Measurements from ENCODE around the gene SIPA1L3. TPM values are rescaled to one million over a fixed set of nuclear protein-coding genes. Genes with fewer than 3 reads are reported as not detected.
"Not testable (repeated sequence)": the region's sequence is repeated elsewhere in the genome, so short reads cannot be mapped to it uniquely, and the experiment has no call there.

The SIPA1L3 gene
- total RNA-seq, 1 experiment from 2014 or later = 5.3 TPM

DNA sequence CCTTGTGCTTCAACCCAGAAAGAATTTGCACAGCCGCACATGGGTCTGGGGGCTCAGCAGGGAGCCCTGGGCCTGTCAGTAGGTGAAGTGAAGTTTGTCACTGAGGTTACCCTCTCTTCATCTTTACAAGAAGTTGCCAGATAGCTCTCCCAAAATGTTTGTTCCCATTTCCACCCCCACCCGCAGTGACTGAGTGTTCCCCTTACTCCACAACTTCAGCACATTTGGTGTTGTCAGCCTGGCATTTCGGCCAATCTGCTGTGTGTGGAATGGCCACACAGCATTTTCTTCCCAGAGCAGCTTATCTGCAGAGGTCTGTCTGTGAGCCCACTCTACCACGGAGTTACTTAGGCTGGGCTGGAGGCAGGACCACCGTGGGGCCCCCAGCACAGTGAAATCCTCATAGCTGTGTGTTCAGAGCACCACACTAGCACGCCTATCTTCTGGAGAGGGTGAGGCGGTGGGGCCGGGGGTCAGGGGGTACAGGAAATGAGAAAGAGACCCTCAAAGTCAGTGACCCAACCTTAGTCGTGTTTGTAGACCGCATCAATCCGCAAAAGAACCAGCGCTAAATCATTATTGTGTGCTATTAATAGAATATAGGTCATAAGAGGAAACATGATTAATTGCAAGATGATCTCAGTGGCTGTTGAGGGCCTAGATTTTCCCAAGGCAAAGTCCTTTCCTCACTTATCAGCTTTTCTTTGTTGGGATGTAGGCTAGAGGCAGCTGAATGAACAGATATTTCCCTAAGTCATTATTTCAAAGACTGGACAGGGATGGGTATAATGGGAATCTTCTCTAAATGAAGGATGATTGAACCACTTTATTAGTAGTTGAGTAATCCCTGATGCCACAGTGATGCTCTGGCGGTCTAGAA, 116.0 kb downstream of the SIPA1L3 start:
- no peak for DNase-seq (ENCODE audit: low spot score)

DNA sequence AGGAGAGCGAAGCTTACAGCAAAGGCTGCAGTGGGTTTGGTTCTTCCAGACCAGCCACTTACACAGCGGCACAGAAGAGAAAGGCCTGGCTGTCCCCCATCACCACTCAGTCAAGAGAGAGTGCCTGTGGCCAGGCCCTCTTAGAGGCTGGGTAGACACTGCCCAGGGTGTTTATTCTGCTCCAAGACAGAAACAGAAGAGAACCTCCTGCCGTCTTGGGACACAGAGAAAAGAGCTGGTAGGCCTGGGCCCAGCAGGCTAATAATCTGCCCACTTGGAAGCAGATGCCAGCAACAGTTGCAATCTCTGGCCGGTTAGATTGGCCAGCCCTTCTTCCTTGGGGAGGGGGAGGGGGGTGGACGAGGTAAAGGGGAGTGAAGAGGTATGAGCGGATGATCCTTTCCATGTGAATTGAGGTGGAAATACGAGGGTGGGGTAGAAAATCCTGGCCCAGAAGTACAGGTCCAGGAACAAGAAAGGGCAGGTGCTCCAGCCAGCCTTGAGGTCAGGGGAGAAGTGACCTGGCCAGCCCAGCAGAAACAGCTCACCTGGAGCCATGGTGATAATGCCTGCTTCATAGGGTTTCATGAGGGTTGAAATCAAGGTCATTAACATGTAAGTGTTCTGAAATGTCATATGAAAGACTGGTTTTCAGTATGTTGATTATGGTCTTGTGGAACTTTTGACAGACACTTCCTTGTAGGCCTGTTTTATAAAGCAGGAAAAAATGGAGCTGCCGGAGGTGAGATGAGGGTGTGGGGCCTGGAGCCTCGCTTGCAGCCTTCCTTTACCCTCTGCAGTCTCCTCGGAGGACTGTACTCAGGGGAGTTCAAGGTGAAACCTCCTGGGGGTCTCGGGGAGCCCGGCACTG, 116.9 kb downstream of the SIPA1L3 start:
- DNase-seq (ENCODE audit: low spot score) = no peak

- no peak for DNase-seq (ENCODE audit: low spot score)
These were observed 118.2 kb downstream of the SIPA1L3 start for GRCh38 chr19:38024992-38025908.

DNA sequence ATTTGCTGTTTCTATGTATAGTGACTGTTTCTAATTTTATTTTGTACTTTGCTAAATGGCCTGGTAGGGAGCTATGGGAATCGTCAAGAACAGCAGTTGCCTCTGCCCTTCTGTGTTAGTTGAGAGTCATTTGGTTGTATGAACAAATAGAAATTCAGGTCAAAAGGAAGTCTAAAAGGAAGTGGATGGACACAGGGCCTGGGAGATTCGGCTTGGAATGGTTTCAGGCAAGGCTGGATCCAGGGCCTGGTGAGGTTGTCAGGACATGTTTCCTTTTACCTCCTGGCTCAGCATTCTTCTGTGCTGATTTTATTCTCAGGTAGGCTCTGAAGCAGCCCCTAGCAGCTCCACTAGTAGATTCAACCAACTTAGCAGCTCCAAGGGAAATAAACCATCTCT, 118.9 kb downstream of the SIPA1L3 start:
- no peak for DNase-seq (ENCODE audit: low spot score)

- no peak for DNase-seq (ENCODE audit: low spot score)
These were observed 122.0 kb downstream of the SIPA1L3 start for GRCh38 chr19:38028913-38029510.

DNA sequence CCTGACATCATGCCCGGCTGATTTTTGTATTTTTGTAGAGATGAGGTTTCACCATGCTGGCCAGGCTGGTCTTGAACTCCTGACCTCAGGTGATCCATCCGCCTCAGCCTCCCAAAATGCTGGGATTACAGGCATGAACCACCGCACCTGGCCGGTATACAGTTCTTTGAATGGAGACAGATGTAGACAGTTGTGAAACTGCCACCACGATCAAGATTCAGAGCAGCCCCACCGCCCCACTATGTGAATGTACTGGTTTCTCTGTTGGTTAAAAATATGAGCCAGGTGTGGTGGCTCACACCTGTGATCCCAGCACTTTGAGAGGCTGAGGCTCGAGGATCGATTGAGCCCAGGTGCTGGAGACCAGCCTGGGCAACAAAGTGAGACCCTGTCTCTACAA, 123.0 kb downstream of the SIPA1L3 start:
- not testable (repeated sequence) for DNase-seq (ENCODE audit: low spot score)

DNA sequence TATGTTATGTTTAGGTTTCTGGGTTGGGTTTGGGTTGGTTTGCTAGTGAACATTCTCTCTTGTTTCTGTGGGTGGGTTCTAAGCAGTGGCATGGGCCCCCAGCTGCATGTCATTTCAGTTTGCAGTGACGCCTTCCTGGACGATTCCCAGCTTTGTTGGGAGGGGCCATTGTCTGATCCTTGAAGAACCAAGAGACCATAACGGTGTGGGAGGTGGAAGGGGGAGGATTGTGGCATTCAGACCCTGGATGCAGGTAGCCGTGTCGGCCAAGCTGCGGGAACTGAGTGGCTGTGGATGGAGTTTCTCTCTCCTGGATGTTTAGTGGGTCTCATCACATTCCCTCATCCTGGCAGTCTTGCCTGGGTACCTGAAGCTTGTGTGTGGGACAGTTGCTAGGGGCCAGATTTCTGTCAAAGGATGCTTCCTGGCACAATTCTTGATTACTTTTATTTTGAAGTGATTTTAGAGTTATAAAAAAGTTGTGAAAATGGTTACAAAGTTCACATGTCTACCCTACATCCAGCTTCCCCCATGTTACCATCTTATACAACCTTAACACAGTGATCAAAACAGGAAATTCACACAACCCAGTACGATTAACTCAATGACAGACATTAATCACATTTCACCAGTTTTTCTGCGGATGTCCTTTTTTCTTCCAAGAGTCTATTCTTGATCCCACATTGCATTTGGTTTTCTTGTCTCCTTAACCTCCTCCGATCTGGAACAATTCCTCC, 123.8 kb downstream of the SIPA1L3 start:
- DNase-seq (ENCODE audit: low spot score) = no peak

DNA sequence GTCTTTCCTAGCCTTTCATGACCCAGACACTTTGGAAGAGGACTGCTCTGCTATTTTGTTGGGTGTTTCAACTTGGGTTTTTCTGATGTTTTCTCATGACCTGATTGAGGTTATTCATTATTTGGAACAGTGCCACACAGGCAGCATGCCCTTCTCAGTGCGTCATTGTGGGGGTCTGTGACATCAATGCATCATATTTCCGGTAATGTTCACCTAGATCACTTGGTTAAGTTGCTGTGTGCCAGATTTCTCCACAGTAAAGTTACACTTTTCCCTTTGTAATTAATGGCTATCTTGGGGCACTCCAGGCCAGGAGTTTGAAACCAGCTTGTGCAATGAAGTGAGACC, 124.4 kb downstream of the SIPA1L3 start:
- DNase-seq (ENCODE audit: low spot score) = no peak

DNA sequence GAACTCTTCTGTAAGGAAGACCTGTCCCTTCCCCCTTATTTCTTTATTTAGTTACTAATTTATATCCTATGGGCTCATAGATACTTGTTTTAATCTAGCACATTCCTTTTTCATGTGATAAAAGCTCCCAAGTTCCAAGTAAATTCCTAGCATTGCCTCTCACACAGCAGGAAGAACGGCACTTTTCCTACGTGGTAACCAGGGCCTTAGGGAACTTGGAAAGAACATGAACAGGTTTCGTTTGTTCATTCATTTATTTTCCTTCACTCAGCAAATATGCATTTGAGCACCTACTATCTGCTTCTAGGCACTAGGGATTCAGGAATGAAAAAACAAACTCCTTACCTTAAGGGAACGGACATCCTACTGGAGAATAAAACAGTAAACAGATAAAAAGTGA, 125.1 kb downstream of the SIPA1L3 start:
- DNase-seq (ENCODE audit: low spot score) = no peak

GRCh38 chr19:38032951-38033350, 125.9 kb downstream of the SIPA1L3 start:
- no peak for DNase-seq (ENCODE audit: low spot score)

GRCh38 chr19:38033658-38034491, 126.9 kb downstream of the SIPA1L3 start:
- no peak for DNase-seq (ENCODE audit: low spot score)

- DNase-seq (ENCODE audit: low spot score) = no peak
These were observed 127.5 kb downstream of the SIPA1L3 start for GRCh38 chr19:38034492-38034860.

DNA sequence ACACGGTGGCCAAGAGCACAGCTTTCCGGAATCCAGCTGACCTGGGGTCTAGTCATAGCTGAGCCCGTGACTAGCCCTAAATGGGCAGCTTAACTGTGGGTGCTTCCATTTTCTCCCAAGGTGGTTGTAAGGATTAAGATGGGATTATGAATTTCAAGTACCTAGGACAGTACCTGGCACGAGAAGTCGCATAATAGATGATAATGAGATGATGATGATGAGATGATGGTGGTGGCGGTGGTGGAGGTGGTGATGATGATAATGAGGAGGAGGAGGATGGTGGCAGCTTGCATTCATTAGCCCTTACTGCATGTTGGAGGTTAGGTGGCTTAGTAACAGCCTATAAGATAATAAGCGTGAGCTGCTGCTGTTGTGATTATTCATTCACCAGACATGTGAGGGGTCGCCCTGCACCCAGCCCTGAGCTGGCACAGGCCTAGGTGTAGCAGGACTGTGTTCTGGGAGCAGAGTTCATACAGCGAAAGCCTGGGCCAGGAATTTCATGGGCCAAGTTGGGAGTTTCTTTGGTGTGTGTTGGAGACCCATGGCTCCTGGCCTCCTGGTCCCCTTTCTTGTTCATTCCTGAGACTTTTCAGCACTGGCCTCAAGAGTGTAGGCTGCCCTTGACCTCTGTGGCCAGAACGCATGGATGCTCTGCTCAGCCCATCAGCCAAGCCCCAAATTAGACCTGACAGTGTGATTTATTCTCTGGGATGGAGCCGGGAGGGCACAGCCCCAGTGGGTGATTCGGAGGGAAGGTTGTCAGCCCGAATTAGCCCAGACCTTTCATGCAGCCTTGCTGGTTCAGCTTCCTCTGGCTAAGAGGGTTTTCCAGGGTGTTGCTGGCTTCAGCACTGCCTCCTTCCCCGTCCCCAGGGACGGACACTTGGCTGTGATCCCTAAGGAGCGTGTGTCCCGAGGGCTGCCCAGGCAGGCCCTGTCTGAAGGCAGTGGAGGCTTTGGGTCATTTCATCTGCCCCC, 128.8 kb downstream of the SIPA1L3 start:
- no peak for DNase-seq (ENCODE audit: low spot score)

GRCh38 chr19:38036707-38037611, 130.0 kb downstream of the SIPA1L3 start:
- no peak for DNase-seq (ENCODE audit: low spot score)

- DNase-seq (ENCODE audit: low spot score) = no peak
These were observed 133.0 kb downstream of the SIPA1L3 start for GRCh38 chr19:38039966-38040365.

GRCh38 chr19:38042132-38042531, 135.1 kb downstream of the SIPA1L3 start:
- no peak for DNase-seq (ENCODE audit: low spot score)

DNA sequence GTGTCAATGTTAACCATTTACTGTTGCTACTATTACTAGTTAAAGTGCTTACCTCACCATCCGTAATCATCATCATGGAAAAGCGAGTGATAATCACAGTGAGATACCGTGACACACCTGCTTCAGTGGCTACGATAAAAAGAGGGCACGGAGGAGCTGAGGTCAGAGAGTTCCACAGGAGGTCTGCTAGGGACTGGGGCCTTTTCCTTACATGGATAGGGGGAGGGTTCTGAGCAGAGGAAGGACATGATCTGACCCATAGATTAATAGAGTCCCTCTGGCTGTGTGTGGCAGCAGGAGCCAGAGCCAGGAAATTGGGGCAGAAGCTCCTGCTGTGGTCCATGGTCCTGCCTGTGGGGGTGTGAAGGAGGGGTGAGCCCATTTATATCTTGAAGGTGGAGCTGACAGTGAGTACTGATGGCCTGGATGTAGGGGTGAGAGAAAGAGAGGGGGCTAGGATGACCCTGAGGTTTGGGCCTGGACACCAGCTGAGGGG, 136.7 kb downstream of the SIPA1L3 start:
- DNase-seq (ENCODE audit: low spot score) = no peak

Measured in H4 (cell line).